ENCODE data around the gene BST2.

BST2 gene

GRCh38 chr19:17436874-17437267 is 31.4 kb upstream of the BST2 start:
- H3K9me3 ChIP-seq (ENCODE audit: severe bottlenecking): no peaks in the 10 kb centered on the region
- no peak for TF ChIP-seq CTCF (IDR thresholded peaks at IDR 0.05; ENCODE audit: poor library complexity, severe bottlenecking)
- ATAC-seq (ENCODE audit: low read depth) (no peak), DNase-seq (ENCODE audit: low spot score) (no peak)
- no peak overlapping the region for H3K4me3 ChIP-seq (ENCODE audit: severe bottlenecking)
- H3K4me1 ChIP-seq (ENCODE audit: insufficient read depth, poor library complexity, severe bottlenecking): peaks cover 2% of the 10 kb centered on the region
- H3K36me3 ChIP-seq (ENCODE audit: low read depth): no peaks in the 10 kb centered on the region
- no peaks in the 10 kb centered on the region for H3K27me3 ChIP-seq (ENCODE audit: insufficient read depth, poor library complexity, severe bottlenecking)
- no peak overlapping the region for H3K27ac ChIP-seq (ENCODE audit: poor library complexity, severe bottlenecking)

GRCh38 chr19:17436094-17436873 is 30.9 kb upstream of the BST2 start:
- H3K9me3 ChIP-seq (ENCODE audit: severe bottlenecking): no peaks in the 10 kb centered on the region
- no peaks in the 10 kb centered on the region for H3K36me3 ChIP-seq (ENCODE audit: low read depth)
- ATAC-seq (ENCODE audit: low read depth) (no peak), DNase-seq (ENCODE audit: low spot score) (no peak)
- H3K4me3 ChIP-seq (ENCODE audit: severe bottlenecking): no peak overlapping the region
- H3K27ac ChIP-seq (ENCODE audit: poor library complexity, severe bottlenecking): no peak overlapping the region
- no peak for TF ChIP-seq CTCF (IDR thresholded peaks at IDR 0.05; ENCODE audit: poor library complexity, severe bottlenecking)
- no peaks in the 10 kb centered on the region for H3K27me3 ChIP-seq (ENCODE audit: insufficient read depth, poor library complexity, severe bottlenecking)
- H3K4me1 ChIP-seq (ENCODE audit: insufficient read depth, poor library complexity, severe bottlenecking): no peaks in the 10 kb centered on the region

GRCh38 chr19:17435218-17435617 is 29.8 kb upstream of the BST2 start:
- DNase-seq (ENCODE audit: low spot score) (no peak), ATAC-seq (ENCODE audit: low read depth) (no peak)
- no peak overlapping the region for H3K4me3 ChIP-seq (ENCODE audit: severe bottlenecking)
- no peak for TF ChIP-seq CTCF (IDR thresholded peaks at IDR 0.05; ENCODE audit: poor library complexity, severe bottlenecking)
- no peaks in the 10 kb centered on the region for H3K36me3 ChIP-seq (ENCODE audit: low read depth)
- no peaks in the 10 kb centered on the region for H3K4me1 ChIP-seq (ENCODE audit: insufficient read depth, poor library complexity, severe bottlenecking)
- H3K27me3 ChIP-seq (ENCODE audit: insufficient read depth, poor library complexity, severe bottlenecking): no peaks in the 10 kb centered on the region
- H3K9me3 ChIP-seq (ENCODE audit: severe bottlenecking): no peaks in the 10 kb centered on the region
- H3K27ac ChIP-seq (ENCODE audit: poor library complexity, severe bottlenecking): no peak overlapping the region

GRCh38 chr19:17431417-17431816 is 26.0 kb upstream of the BST2 start:
- ATAC-seq (ENCODE audit: low read depth): no peak
- Histone ChIP-seq H3K4me3 (ENCODE audit: severe bottlenecking) (no peak overlapping the region), H3K27ac (ENCODE audit: poor library complexity, severe bottlenecking) (no peak overlapping the region), H3K4me1 (ENCODE audit: insufficient read depth, poor library complexity, severe bottlenecking) (no peaks in the 10 kb centered on the region), H3K27me3 (ENCODE audit: insufficient read depth, poor library complexity, severe bottlenecking) (no peaks in the 10 kb centered on the region), H3K36me3 (ENCODE audit: low read depth) (no peaks in the 10 kb centered on the region), H3K9me3 (ENCODE audit: severe bottlenecking) (no peaks in the 10 kb centered on the region)
- TF ChIP-seq CTCF (IDR thresholded peaks at IDR 0.05; ENCODE audit: poor library complexity, severe bottlenecking): no peak
- DNase-seq (ENCODE audit: low spot score): no peak

- no peak for TF ChIP-seq CTCF (IDR thresholded peaks at IDR 0.05; ENCODE audit: poor library complexity, severe bottlenecking)
- peak; percentile 23; the same call in 1 of the 3 replicates for ATAC-seq (ENCODE audit: low read depth)
- Histone ChIP-seq H3K4me1 (ENCODE audit: insufficient read depth, poor library complexity, severe bottlenecking) (no peaks in the 10 kb centered on the region), H3K27me3 (ENCODE audit: insufficient read depth, poor library complexity, severe bottlenecking) (no peaks in the 10 kb centered on the region), H3K36me3 (ENCODE audit: low read depth) (no peaks in the 10 kb centered on the region), H3K4me3 (ENCODE audit: severe bottlenecking) (no peak overlapping the region), H3K27ac (ENCODE audit: poor library complexity, severe bottlenecking) (no peak overlapping the region), H3K9me3 (ENCODE audit: severe bottlenecking) (no peaks in the 10 kb centered on the region)
- DNase-seq (ENCODE audit: low spot score): no peak
These were observed 24.2 kb upstream of the BST2 start for GRCh38 chr19:17429641-17430113.

Data from RWPE2 (cell line).